Measurements from ENCODE around the gene MAP3K14.

GRCh38 chr17:45292696-45293412 lies 24.0 kb downstream of the MAP3K14 start:
- TF ChIP-seq NR2F1 (conservative IDR thresholded peaks at IDR 0.05) (no peak), RFX5 (IDR thresholded peaks at IDR 0.05; ENCODE audit: low read depth, low read length) (no peak), SMC3 (IDR thresholded peaks at IDR 0.05; ENCODE audit: borderline replicate concordance, low read length) (no peak), MEF2B (IDR thresholded peaks at IDR 0.05; ENCODE audit: partially characterized antibody, poor library complexity, severe bottlenecking) (no peak)

Measured in GM12878 (cell line).